ENCODE data around the gene API5.

GRCh38 chr11:43384393-43384792 lies 72.6 kb downstream of the API5 start:
- no peak for TF ChIP-seq CTCF (conservative IDR thresholded peaks at IDR 0.05; ENCODE audit: low read depth in 2 of 2)
- TF ChIP-seq EZH2 (IDR thresholded peaks at IDR 0.05; ENCODE audit: low read depth, unreplicated experiment) = no peak
- no peak for TF ChIP-seq POLR2AphosphoS5 (IDR thresholded peaks at IDR 0.05; ENCODE audit: low read depth)
- no peak for TF ChIP-seq EZH2phosphoT487 (IDR thresholded peaks at IDR 0.05; ENCODE audit: unreplicated experiment)
- TF ChIP-seq, protein P1, sequence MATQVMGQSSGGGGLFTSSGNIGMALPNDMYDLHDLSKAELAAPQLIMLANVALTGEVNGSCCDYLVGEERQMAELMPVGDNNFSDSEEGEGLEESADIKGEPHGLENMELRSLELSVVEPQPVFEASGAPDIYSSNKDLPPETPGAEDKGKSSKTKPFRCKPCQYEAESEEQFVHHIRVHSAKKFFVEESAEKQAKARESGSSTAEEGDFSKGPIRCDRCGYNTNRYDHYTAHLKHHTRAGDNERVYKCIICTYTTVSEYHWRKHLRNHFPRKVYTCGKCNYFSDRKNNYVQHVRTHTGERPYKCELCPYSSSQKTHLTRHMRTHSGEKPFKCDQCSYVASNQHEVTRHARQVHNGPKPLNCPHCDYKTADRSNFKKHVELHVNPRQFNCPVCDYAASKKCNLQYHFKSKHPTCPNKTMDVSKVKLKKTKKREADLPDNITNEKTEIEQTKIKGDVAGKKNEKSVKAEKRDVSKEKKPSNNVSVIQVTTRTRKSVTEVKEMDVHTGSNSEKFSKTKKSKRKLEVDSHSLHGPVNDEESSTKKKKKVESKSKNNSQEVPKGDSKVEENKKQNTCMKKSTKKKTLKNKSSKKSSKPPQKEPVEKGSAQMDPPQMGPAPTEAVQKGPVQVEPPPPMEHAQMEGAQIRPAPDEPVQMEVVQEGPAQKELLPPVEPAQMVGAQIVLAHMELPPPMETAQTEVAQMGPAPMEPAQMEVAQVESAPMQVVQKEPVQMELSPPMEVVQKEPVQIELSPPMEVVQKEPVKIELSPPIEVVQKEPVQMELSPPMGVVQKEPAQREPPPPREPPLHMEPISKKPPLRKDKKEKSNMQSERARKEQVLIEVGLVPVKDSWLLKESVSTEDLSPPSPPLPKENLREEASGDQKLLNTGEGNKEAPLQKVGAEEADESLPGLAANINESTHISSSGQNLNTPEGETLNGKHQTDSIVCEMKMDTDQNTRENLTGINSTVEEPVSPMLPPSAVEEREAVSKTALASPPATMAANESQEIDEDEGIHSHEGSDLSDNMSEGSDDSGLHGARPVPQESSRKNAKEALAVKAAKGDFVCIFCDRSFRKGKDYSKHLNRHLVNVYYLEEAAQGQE (IDR thresholded peaks at IDR 0.05; ENCODE audit: unreplicated experiment) = no peak
- TF ChIP-seq, protein P2, sequence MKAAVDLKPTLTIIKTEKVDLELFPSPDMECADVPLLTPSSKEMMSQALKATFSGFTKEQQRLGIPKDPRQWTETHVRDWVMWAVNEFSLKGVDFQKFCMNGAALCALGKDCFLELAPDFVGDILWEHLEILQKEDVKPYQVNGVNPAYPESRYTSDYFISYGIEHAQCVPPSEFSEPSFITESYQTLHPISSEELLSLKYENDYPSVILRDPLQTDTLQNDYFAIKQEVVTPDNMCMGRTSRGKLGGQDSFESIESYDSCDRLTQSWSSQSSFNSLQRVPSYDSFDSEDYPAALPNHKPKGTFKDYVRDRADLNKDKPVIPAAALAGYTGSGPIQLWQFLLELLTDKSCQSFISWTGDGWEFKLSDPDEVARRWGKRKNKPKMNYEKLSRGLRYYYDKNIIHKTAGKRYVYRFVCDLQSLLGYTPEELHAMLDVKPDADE (IDR thresholded peaks at IDR 0.05) = no peak
- no peak for TF ChIP-seq JUNB (IDR thresholded peaks at IDR 0.05; ENCODE audit: unreplicated experiment)
- no peak for TF ChIP-seq CREB1 (CRISPR knock-in tag; IDR thresholded peaks at IDR 0.05; ENCODE audit: low read depth)
